Smooth muscle cell (in vitro differentiated cells): ENCODE data around the gene CLDN7. TPM values are rescaled to one million over a fixed set of nuclear protein-coding genes. Genes with fewer than 3 reads are reported as not detected.
A peak's percentile ranks its signal among the peaks of the same experiment; 100 is the strongest.

ENCODE experiments used
- DNase-seq: peaks from one replicate; lab custom pipeline; 2025; ENCODE audit not compliant: unreplicated experiment; lab: John Stamatoyannopoulos, UW
- H2AFZ ChIP-seq: fragments of 200-600 bp; sonication (generic); 2 replicates; pipeline ENCODE4 v1.6.0; 2016; ENCODE audit warnings: antibody characterized with exemption, low read depth, mild to moderate bottlenecking
- H3F3A ChIP-seq: fragments of 200-600 bp; sonication (generic); 2 replicates; pipeline ENCODE4 v1.6.0; 2017; ENCODE audit warnings: antibody characterized with exemption, low read depth
- H3K27ac ChIP-seq: fragments of 200-600 bp; sonication (generic); 2 replicates; pipeline ENCODE4 v1.5.1; 2016; ENCODE audit warnings: low read depth, mild to moderate bottlenecking
- H3K27me3 ChIP-seq: fragments of 200-600 bp; sonication (generic); 2 replicates; pipeline ENCODE4 v1.6.1; 2016; ENCODE audit warnings: low read depth, mild to moderate bottlenecking
- H3K36me3 ChIP-seq: fragments of 200-600 bp; sonication (generic); 2 replicates; pipeline ENCODE4 v1.5.1; 2016; ENCODE audit warnings: low read depth
- H3K4me1 ChIP-seq: fragments of 200-600 bp; sonication (generic); 2 replicates; pipeline ENCODE4 v1.5.1; 2016; ENCODE audit warnings: low read depth
- H3K4me2 ChIP-seq: fragments of 200-600 bp; sonication (generic); 2 replicates; pipeline ENCODE4 v1.6.0; 2016; ENCODE audit warnings: mild to moderate bottlenecking
- H3K4me3 ChIP-seq: fragments of 200-600 bp; sonication (generic); 2 replicates; pipeline ENCODE4 v1.5.1; 2016; ENCODE audit warnings: mild to moderate bottlenecking
- H3K79me2 ChIP-seq: fragments of 200-600 bp; sonication (generic); 2 replicates; pipeline ENCODE4 v1.6.0; 2016; ENCODE audit warnings: low read depth, mild to moderate bottlenecking
- H3K9ac ChIP-seq: fragments of 200-600 bp; sonication (generic); 2 replicates; pipeline ENCODE4 v1.6.0; 2016; ENCODE audit warnings: low read depth
- H3K9me3 ChIP-seq: fragments of 200-600 bp; sonication (generic); replicated peaks from 2 replicates; pipeline ENCODE4 v1.5.1; 2016; ENCODE audit warnings: low read depth
- H4K20me1 ChIP-seq: fragments of 200-600 bp; sonication (generic); 2 replicates; pipeline ENCODE4 v1.6.0; 2016; ENCODE audit warnings: low read depth
- CTCF ChIP-seq: fragments of 200-600 bp; sonication (generic); IDR thresholded peaks from 2 replicates; pipeline ENCODE4 v1.5.1; 2017; ENCODE audit warnings: borderline replicate concordance, mild to moderate bottlenecking, antibody characterized with exemption; ENCODE audit not compliant: insufficient read depth, poor library complexity, severe bottlenecking
- WGBS: methylation state at CpG from one replicate; pipeline ENCODE4 v1.1.7; 2016; ENCODE audit warnings: low lambda C conversion rate; 5-methylcytosine and 5-hydroxymethylcytosine counted together
- polyA plus RNA-seq: library from polyadenylated mRNA; unstranded; fragments of >200 nt; fragmentation: Nextera tagmentation; extraction: Ambion mirVana; gene quantifications from 2 replicates; pipeline ENCODE4 v1.2.1, GENCODE V29; 2016
- total RNA-seq: library from RNA; depleted of rRNA; stranded (reverse); fragments of >200 nt; gene quantifications from 2 replicates; pipeline ENCODE4 v1.2.3, GENCODE V29; 2014

The CLDN7 gene
- total and polyA plus RNA-seq, 2 experiments from 2014 or later: 25.2 to 33.7 TPM

GRCh38 chr17:7254511-7254910, 7.8 kb downstream of the CLDN7 start:
- no peak overlapping the region for H3K27ac ChIP-seq
- no peak overlapping the region for H3K4me2 ChIP-seq
- 98% methylated on average over 4 of the region's 4 CpGs for WGBS
- H3K9ac ChIP-seq: no peak overlapping the region
- H3K4me1 ChIP-seq: peaks cover 18% of the 10 kb centered on the region
- peaks cover 3% of the 10 kb centered on the region for H3F3A ChIP-seq
- no peak overlapping the region for H2AFZ ChIP-seq
- H3K27me3 ChIP-seq: no peaks in the 10 kb centered on the region
- no peaks in the 10 kb centered on the region for H3K9me3 ChIP-seq
- H3K79me2 ChIP-seq: peaks cover 26% of the 10 kb centered on the region
- no peak for DNase-seq
- TF ChIP-seq CTCF: no peak
- H3K4me3 ChIP-seq: no peak overlapping the region
- H4K20me1 ChIP-seq: peaks cover 4% of the 10 kb centered on the region
- no peaks in the 10 kb centered on the region for H3K36me3 ChIP-seq

- Histone ChIP-seq H3K9me3 (no peaks in the 10 kb centered on the region), H3K27me3 (no peaks in the 10 kb centered on the region), H3K79me2 (peaks cover 40% of the 10 kb centered on the region), H3F3A (no peaks in the 10 kb centered on the region), H3K4me3 (peak overlapping the region; percentile 100), H2AFZ (no peak overlapping the region), H3K4me2 (peak overlapping the region; percentile 91), H3K36me3 (no peaks in the 10 kb centered on the region), H3K9ac (peak overlapping the region; percentile 97), H3K4me1 (peaks cover 18% of the 10 kb centered on the region), H3K27ac (peak overlapping the region; percentile 99), H4K20me1 (peaks cover 8% of the 10 kb centered on the region)
- DNase-seq: no peak
- WGBS: 87% methylated on average over 5 of the region's 5 CpGs
- no peak for TF ChIP-seq CTCF
Observed at GRCh38 chr17:7253082-7253481, 9.2 kb downstream of the CLDN7 start.

GRCh38 chr17:7252176-7253043, 9.9 kb downstream of the CLDN7 start, which contains the start of gene ELP5:
Gene ELP5 (plus strand): TSS chr17:7252215. CDS start chr17:7252551, 336 bp downstream.
- H3F3A ChIP-seq: no peaks in the 10 kb centered on the region
- H3K9me3 ChIP-seq: no peaks in the 10 kb centered on the region
- WGBS: 3% methylated on average over 49 of the region's 55 CpGs
- H3K79me2 ChIP-seq: peaks cover 47% of the 10 kb centered on the region
- TF ChIP-seq CTCF: no peak
- H2AFZ ChIP-seq: peak within 1 kb of the TSS; percentile 73
- H3K36me3 ChIP-seq: no peaks in the 10 kb centered on the region
- peak; percentile 95 for DNase-seq
- peaks cover 8% of the 10 kb centered on the region for H4K20me1 ChIP-seq
- H3K4me3 ChIP-seq: peak within 1 kb of the TSS; percentile 100
- H3K9ac ChIP-seq: peak within 1 kb of the TSS; percentile 97
- H3K27ac ChIP-seq: peak within 1 kb of the TSS; percentile 99
- H3K4me2 ChIP-seq: peak within 1 kb of the TSS; percentile 91
- no peaks in the 10 kb centered on the region for H3K27me3 ChIP-seq
- H3K4me1 ChIP-seq: peaks cover 18% of the 10 kb centered on the region
